GM18870 (cell line): ENCODE results near the gene PDHX.
A peak's percentile ranks its signal among the peaks of the same experiment; 100 is the strongest.
"Not testable (repeated sequence)": the region's sequence is repeated elsewhere in the genome, so short reads cannot be mapped to it uniquely, and the experiment has no call there.

Experiments used
- ATAC-seq: cut with Tn5 transposase; IDR thresholded peaks from one replicate; pipeline ENCODE4 v1.9.1; 2021; ENCODE audit warnings: moderate library complexity; ENCODE audit not compliant: unreplicated experiment

PDHX gene

GRCh38 chr11:34916015-34916842 is at the start of gene PDHX, which contains the start of gene APIP:
PDHX (plus strand) TSS chr11:34916618; CDS start chr11:34916656, 38 bp downstream.
APIP (minus strand) TSS chr11:34916379; CDS start chr11:34916284, 95 bp downstream.
- peak; percentile 85 for ATAC-seq

- ATAC-seq = no peak
These were observed 47.0 kb upstream of the PDHX start for GRCh38 chr11:34869425-34869824.

- ATAC-seq = no peak
These were observed 45.7 kb upstream of the PDHX start for GRCh38 chr11:34870548-34871196.

- ATAC-seq = no peak
These were observed 42.2 kb upstream of the PDHX start for GRCh38 chr11:34874202-34874601.

- no peak for ATAC-seq
These were observed 38.9 kb upstream of the PDHX start for GRCh38 chr11:34877375-34877975.

- ATAC-seq = no peak
These were observed 34.5 kb upstream of the PDHX start for GRCh38 chr11:34881900-34882299.

- ATAC-seq = no peak
These were observed 29.8 kb upstream of the PDHX start for GRCh38 chr11:34886609-34887008.

GRCh38 chr11:34887260-34887659 is 29.2 kb upstream of the PDHX start:
- no peak for ATAC-seq

- no peak for ATAC-seq
These were observed 26.3 kb upstream of the PDHX start for GRCh38 chr11:34890089-34890488.

- ATAC-seq = no peak
These were observed 25.6 kb upstream of the PDHX start for GRCh38 chr11:34890812-34891211.

- no peak for ATAC-seq
These were observed 24.8 kb upstream of the PDHX start for GRCh38 chr11:34891611-34892010.

- ATAC-seq = no peak
These were observed 23.0 kb upstream of the PDHX start for GRCh38 chr11:34893416-34893815.

- ATAC-seq = not testable (repeated sequence)
These were observed 20.2 kb upstream of the PDHX start for GRCh38 chr11:34896191-34896590.

- no peak for ATAC-seq
These were observed 19.1 kb upstream of the PDHX start for GRCh38 chr11:34897171-34897870.

- ATAC-seq = no peak
These were observed 17.9 kb upstream of the PDHX start for GRCh38 chr11:34898474-34898873.

GRCh38 chr11:34899633-34900016 is 16.8 kb upstream of the PDHX start:
- no peak for ATAC-seq

- ATAC-seq = no peak
These were observed 11.9 kb upstream of the PDHX start for GRCh38 chr11:34904421-34904955.

- ATAC-seq = no peak
These were observed 10.8 kb upstream of the PDHX start for GRCh38 chr11:34905666-34906065.

- no peak for ATAC-seq
These were observed 8.4 kb upstream of the PDHX start for GRCh38 chr11:34907934-34908593.

GRCh38 chr11:34909415-34909814 is 7.0 kb upstream of the PDHX start:
- no peak for ATAC-seq
